Chondrocyte (in vitro differentiated cells): ENCODE measurements around the gene GRIK3. TPM values are rescaled to one million over a fixed set of nuclear protein-coding genes. Genes with fewer than 3 reads are reported as not detected.

Experiments used
- DNase-seq: peaks from one replicate; pipeline ENCODE4 v3.0.0; 2021; ENCODE audit warnings: mixed read lengths, low spot score
- H3K27ac Mint-ChIP-seq: one replicate; pipeline ENCODE4 v1.8.0; 2021; ENCODE audit warnings: mild to moderate bottlenecking, moderate library complexity, mixed read lengths; ENCODE audit not compliant: unreplicated experiment
- H3K27me3 Mint-ChIP-seq: 2 replicates; pipeline ENCODE4 v1.8.0; 2021; ENCODE audit warnings: low read depth, mixed read lengths
- H3K36me3 Mint-ChIP-seq: 2 replicates; pipeline ENCODE4 v1.8.0; 2021; ENCODE audit warnings: low read depth, mixed read lengths
- H3K4me1 Mint-ChIP-seq: 2 replicates; pipeline ENCODE4 v1.8.0; 2021; ENCODE audit warnings: low read depth, mild to moderate bottlenecking, mixed read lengths
- H3K4me3 Mint-ChIP-seq: one replicate; pipeline ENCODE4 v1.8.0; 2021; ENCODE audit warnings: mild to moderate bottlenecking, moderate library complexity, mixed read lengths; ENCODE audit not compliant: unreplicated experiment
- H3K9me3 Mint-ChIP-seq: 2 replicates; pipeline ENCODE4 v1.8.0; 2021; ENCODE audit warnings: low read depth, mixed read lengths
- total RNA-seq: library from RNA; stranded (reverse); gene quantifications from 3 replicates; pipeline ENCODE4 v1.2.1, GENCODE V29; 2021
- TF ChIP-seq, protein P1 (sequence below): fragments of 200-600 bp; sonication (generic); IDR thresholded peaks from 2 replicates; pipeline ENCODE4 v1.5.0; 2021; ENCODE audit warnings: antibody characterized with exemption, mild to moderate bottlenecking, moderate library complexity

GRIK3 gene
- total RNA-seq, 1 donor from 2014 or later, result not detected

DNA sequence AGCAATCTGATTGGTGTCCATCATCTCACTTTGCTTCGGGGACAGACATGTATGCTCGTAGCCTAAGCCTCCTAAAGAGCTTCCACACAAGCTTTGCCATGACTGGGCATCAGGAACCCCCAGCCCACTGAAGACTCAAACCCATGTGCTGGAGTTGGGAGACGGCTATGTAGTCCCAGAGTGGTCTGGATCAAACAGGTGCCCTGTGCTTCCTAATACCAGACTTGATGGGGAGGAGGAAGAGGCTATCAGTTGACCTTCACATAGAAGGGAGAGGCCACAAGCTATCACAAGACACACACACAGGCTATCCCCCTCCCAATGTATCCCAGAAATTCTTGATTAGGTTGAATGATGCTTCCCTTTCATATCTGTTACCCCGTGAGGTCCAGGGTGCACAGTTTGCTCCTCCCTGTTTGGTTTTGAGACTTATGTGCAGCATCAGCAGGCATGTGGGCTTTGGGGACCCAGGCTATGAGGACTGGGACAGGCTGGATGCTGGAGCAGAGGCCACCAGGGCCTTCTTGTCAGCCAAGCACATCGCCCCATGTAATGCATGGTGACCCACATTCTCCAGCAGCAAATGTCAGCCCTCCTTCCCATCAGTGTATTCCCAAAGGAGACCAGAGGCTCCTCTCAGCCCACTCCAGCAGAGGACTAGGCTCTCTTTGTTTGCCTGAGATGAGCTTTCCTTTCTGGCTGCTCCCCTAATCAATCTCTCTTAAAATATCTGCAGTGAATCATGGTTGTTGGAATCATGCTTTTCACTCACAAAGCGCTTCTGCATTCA is 159.8 kb downstream of the GRIK3 start:
- Mint-ChIP-seq H3K27me3 (peaks cover 4% of the 10 kb centered on the region), H3K4me3 (no peak overlapping the region), H3K27ac (no peak overlapping the region), H3K9me3 (no peaks in the 10 kb centered on the region), H3K4me1 (no peaks in the 10 kb centered on the region), H3K36me3 (no peaks in the 10 kb centered on the region)
- DNase-seq, result no peak
- TF ChIP-seq, protein P1, sequence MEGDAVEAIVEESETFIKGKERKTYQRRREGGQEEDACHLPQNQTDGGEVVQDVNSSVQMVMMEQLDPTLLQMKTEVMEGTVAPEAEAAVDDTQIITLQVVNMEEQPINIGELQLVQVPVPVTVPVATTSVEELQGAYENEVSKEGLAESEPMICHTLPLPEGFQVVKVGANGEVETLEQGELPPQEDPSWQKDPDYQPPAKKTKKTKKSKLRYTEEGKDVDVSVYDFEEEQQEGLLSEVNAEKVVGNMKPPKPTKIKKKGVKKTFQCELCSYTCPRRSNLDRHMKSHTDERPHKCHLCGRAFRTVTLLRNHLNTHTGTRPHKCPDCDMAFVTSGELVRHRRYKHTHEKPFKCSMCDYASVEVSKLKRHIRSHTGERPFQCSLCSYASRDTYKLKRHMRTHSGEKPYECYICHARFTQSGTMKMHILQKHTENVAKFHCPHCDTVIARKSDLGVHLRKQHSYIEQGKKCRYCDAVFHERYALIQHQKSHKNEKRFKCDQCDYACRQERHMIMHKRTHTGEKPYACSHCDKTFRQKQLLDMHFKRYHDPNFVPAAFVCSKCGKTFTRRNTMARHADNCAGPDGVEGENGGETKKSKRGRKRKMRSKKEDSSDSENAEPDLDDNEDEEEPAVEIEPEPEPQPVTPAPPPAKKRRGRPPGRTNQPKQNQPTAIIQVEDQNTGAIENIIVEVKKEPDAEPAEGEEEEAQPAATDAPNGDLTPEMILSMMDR, result no peak

DNA sequence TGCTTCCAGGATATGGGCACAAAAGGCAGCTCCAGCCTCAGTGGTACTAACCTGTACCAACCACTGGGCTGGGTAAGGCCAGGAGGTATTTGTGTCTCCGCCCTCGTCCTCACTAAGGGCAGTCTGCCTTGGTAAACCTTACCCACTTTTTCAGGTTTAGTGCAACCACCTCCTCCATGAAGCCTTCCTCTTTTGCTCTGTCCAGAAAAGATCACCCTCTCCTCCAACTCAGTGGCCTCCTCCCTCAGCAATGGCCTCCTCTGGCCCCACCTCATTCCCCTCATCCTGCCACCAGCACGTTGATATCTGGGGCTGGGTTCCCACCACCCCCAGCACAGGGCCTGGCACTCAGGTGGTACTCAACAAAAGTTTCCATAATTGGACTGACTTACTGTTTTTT is 161.5 kb downstream of the GRIK3 start:
- H3K4me1 Mint-ChIP-seq, result no peaks in the 10 kb centered on the region
- H3K36me3 Mint-ChIP-seq, result no peaks in the 10 kb centered on the region
- DNase-seq, result no peak
- H3K9me3 Mint-ChIP-seq, result no peaks in the 10 kb centered on the region
- TF ChIP-seq, protein P1, result no peak
- peaks cover 4% of the 10 kb centered on the region for H3K27me3 Mint-ChIP-seq
- H3K4me3 Mint-ChIP-seq, result no peak overlapping the region
- H3K27ac Mint-ChIP-seq, result no peak overlapping the region

DNA sequence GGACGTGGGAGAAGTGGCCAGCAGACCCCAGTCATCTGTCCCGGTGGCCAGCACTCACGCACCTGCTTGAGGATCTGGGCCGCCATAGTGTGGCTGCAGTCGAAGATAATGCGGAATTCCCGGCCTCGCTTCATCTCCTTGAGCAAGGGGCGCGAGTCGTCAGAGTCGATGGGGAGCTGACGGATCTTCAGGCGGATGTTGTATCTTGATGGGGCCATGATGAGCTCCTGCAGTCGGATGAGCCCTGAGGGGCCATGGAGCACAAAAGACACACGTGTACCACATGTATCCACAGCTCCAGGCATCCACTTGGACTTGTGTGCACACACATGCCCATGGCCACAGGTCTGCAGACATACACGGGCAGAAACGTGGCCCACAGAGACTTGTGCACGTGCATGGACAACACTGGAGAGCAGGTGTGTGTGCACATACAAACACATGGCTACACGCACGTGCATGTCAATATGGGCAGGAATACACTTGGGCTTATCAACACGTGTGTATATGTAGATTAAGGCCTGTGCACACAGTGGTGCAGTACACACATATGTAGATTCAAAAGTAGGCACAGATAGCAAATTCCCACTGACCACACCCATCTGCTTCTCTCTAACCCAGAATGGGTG is 162.1 kb downstream of the GRIK3 start:
- H3K36me3 Mint-ChIP-seq, result no peaks in the 10 kb centered on the region
- no peaks in the 10 kb centered on the region for H3K9me3 Mint-ChIP-seq
- H3K27me3 Mint-ChIP-seq, result no peaks in the 10 kb centered on the region
- H3K4me1 Mint-ChIP-seq, result no peaks in the 10 kb centered on the region
- peak; percentile 58 for DNase-seq
- no peak overlapping the region for H3K4me3 Mint-ChIP-seq
- H3K27ac Mint-ChIP-seq, result no peak overlapping the region
- TF ChIP-seq, protein P1, result no peak

DNA sequence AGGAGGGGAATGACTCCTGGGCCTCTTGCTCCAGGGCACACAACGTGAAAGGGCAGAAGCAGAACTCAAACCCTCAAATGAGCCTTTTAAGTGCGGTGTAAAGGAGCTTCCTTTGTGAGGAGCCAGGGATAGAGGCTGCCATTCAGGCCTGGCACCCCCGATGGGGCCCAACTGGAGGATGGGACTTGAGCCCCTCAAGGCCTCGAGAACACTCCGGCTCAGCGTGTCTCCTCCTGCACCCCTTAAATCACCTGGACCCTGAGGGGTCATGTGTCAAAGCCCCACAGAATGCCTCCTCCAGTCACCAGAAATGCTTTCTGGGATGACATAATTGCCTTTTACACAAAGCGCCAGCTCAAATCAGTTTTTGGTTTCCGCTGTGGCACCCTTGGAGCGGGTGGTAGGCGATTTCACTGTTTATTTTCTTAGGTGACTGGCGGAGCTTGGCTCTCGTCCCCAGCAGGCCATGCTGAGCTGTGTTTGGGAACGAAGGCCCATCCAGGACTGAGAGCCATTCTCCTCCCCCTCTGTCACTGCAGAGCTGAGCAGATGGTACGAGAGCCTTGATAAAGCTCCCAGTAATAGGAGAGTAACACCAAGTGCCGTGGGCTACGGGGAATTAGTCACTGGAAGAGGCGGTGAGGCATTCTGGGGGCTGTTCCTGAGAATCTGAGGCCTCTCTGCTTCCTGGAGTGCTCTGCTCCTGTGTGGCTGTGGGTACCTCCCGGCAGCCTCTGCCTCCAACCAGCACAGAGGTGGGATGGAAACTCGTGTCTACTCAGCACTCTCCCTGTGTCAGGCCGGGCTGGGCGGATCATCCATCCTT is 163.0 kb downstream of the GRIK3 start:
- Mint-ChIP-seq H3K27ac (no peak overlapping the region), H3K4me3 (no peak overlapping the region), H3K9me3 (no peaks in the 10 kb centered on the region), H3K36me3 (no peaks in the 10 kb centered on the region), H3K4me1 (no peaks in the 10 kb centered on the region), H3K27me3 (no peaks in the 10 kb centered on the region)
- DNase-seq, result peak; percentile 57
- TF ChIP-seq, protein P1, result no peak

DNA sequence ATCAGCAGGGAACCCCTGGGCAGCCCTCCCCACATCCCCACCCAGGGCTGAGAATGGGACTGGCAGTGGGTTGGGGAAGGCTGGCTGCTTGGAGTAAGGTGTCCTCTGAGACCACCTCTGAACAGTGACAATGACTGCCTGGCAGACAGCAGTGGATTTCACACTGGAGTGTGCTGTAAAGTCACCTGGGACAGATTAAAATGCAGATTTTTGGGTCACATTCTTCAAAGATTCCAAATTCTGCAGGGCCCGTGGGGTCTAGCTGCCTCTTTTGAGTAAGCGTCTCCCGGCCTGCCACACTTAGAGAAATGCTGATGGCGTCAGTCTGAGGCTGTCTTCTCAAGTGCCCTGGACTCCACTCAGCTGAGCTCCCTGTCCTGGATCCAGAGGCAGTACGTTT is 164.5 kb downstream of the GRIK3 start:
- Mint-ChIP-seq H3K27me3 (no peaks in the 10 kb centered on the region), H3K4me1 (no peaks in the 10 kb centered on the region), H3K27ac (no peak overlapping the region), H3K36me3 (no peaks in the 10 kb centered on the region), H3K4me3 (no peak overlapping the region), H3K9me3 (no peaks in the 10 kb centered on the region)
- TF ChIP-seq, protein P1, result no peak
- no peak for DNase-seq
